Measurements from ENCODE around the gene EFNA5. TPM values are rescaled to one million over a fixed set of nuclear protein-coding genes. Genes with fewer than 3 reads are reported as not detected.

The EFNA5 gene
- total and polyA plus RNA-seq, 2 of the 8 experiments (the other 6 are each of a cell fraction or from before 2014, with no cell fraction given) = 9.6 to 21.8 TPM

- H3K4me3 ChIP-seq (ENCODE audit: extremely low read depth in 1 of 4, insufficient read depth in 2 of 4, low read depth in 3 of 4, low read length in 4 of 4) = peak overlapping the region in 1 of 4 experiments; percentile 14; a peak in 1 of 8 replicates
- no peak overlapping the region for H3K56ac ChIP-seq (replicated peaks; ENCODE audit: insufficient read length, low read depth, low read length)
- H2AK5ac ChIP-seq (ENCODE audit: low read depth, low read length) = no peak overlapping the region
- DNase-seq (ENCODE audit: low read depth in 1 of 2, low spot score in 2 of 2) (no peak), FAIRE-seq (peak; percentile 45)
- H3K27me3 ChIP-seq (replicated peaks in 1 of 4; ENCODE audit: control insufficient read depth in 3 of 4, extremely low read depth in 1 of 4, insufficient read depth in 3 of 4, low read length in 3 of 4) = no peaks in the 10 kb centered on the region
- no peak overlapping the region for H4K8ac ChIP-seq (ENCODE audit: extremely low read depth, insufficient read depth, low read length)
- peak overlapping the region; percentile 32; the same call in 1 of the 2 replicates for H2BK12ac ChIP-seq (ENCODE audit: low read depth, low read length)
- no peaks in the 10 kb centered on the region for H3K79me1 ChIP-seq (ENCODE audit: low read depth, low read length)
- no peak overlapping the region for H4K91ac ChIP-seq (replicated peaks; ENCODE audit: insufficient read length, low read length)
- no peak overlapping the region for H2BK15ac ChIP-seq (ENCODE audit: low read length)
- CTCF ChIA-PET (ENCODE audit: partially characterized antibody) = interaction anchor here (0.6 to 2.3 kb wide), 5 partner anchors 13 to 988 kb away, joined by 3 to 11 read pairs (median 3); no protein-coding TSS in a partner anchor
- H3K27ac ChIP-seq (ENCODE audit: low read depth, low read length) = no peak overlapping the region
- no peak overlapping the region for H2BK5ac ChIP-seq (ENCODE audit: low read depth, low read length)
- H3K4me1 ChIP-seq (replicated peaks in 1 of 4; ENCODE audit: control insufficient read depth in 3 of 4, insufficient read depth in 4 of 4, low read length in 3 of 4) = peaks cover 0 to 12% (median 8%) of the 10 kb centered on the region in 4 experiments; a peak in 5 of 7 replicates
- H3K4me2 ChIP-seq (ENCODE audit: insufficient read depth in 1 of 2, low read depth in 2 of 2, low read length in 2 of 2) = peak overlapping the region; percentile 22 to 28; a peak in 3 of 4 replicates
- no peak overlapping the region for H3K18ac ChIP-seq (ENCODE audit: extremely low read depth, low read length)
- no peak overlapping the region for H3K4ac ChIP-seq (replicated peaks; ENCODE audit: insufficient read length, low read depth, low read length)
- H2AFZ ChIP-seq (ENCODE audit: low read length) = no peak overlapping the region
- POLR2A ChIA-PET (ENCODE audit: partially characterized antibody) = interaction anchor here (0.7 to 1.2 kb wide), 2 partner anchors 111 to 143 kb away, joined by 3 read pairs; no protein-coding TSS in a partner anchor
- H3K23me2 ChIP-seq (ENCODE audit: low read depth, low read length) = no peaks in the 10 kb centered on the region
- no peak overlapping the region for H3K14ac ChIP-seq (ENCODE audit: insufficient read length)
- H3K9me3 ChIP-seq (ENCODE audit: insufficient read depth in 2 of 2, low read depth in 1 of 2, low read length in 1 of 2) = no peaks in the 10 kb centered on the region
- peaks cover 0 to 5% of the 10 kb centered on the region in 2 experiments; a peak in 1 of 4 replicates for H3K79me2 ChIP-seq (ENCODE audit: control insufficient read depth in 1 of 2, insufficient read depth in 2 of 2, low read length in 2 of 2)
- WGBS, 2 experiments (ENCODE audit: extremely low coverage in 1 of 2, insufficient coverage in 1 of 2, insufficient read length in 1 of 2, insufficient replicate concordance in 2 of 2, low coverage in 1 of 2, low lambda C conversion rate in 2 of 2, missing lambda C conversion rate in 1 of 2) = 57% methylated on average over 7 of the region's 7 CpGs; no CpG with 5 or more reads in 1 of the 2 experiments
- H2BK20ac ChIP-seq (ENCODE audit: low read length) = peak overlapping the region; percentile 96
- no peak overlapping the region for H4K5ac ChIP-seq (ENCODE audit: insufficient read length, low read depth, low read length)
- no peaks in the 10 kb centered on the region for H3K36me3 ChIP-seq (ENCODE audit: control insufficient read depth in 2 of 4, insufficient read depth in 4 of 4, low read length in 3 of 4)
- peaks cover 0 to 2% of the 10 kb centered on the region in 2 experiments for H4K20me1 ChIP-seq (replicated peaks in 1 of 2; ENCODE audit: control insufficient read depth in 1 of 2, insufficient read depth in 2 of 2, low read length in 2 of 2)
- H3K9ac ChIP-seq (replicated peaks in 1 of 4; ENCODE audit: extremely low read depth in 1 of 4, low read depth in 3 of 4, low read length in 3 of 4) = no peak overlapping the region
- H3K23ac ChIP-seq (ENCODE audit: insufficient read length) = no peak overlapping the region
- no peak overlapping the region for H2BK120ac ChIP-seq (replicated peaks; ENCODE audit: low read depth, low read length)
- TF ChIP-seq ATF3 (IDR thresholded peaks at IDR 0.05; ENCODE audit: insufficient read depth, low read depth, low read length) (no peak), POLR2AphosphoS5 (IDR thresholded peaks at IDR 0.05; ENCODE audit: low read depth, low read length) (no peak), NRF1 (IDR thresholded peaks at IDR 0.05; ENCODE audit: low read depth, low read length) (no peak), ATF2 (IDR thresholded peaks at IDR 0.05; ENCODE audit: low read length) (no peak), MAX (IDR thresholded peaks at IDR 0.05) (no peak), CBX8 (IDR thresholded peaks at IDR 0.05; ENCODE audit: borderline replicate concordance, low read depth, low read length) (no peak), ZNF274 (IDR thresholded peaks at IDR 0.05; ENCODE audit: borderline replicate concordance, extremely low read depth, low read length) (no peak), MAFK (IDR thresholded peaks at IDR 0.05; ENCODE audit: low read depth, low read length) (no peak), CBX5 (IDR thresholded peaks at IDR 0.05; ENCODE audit: low read depth, low read length) (no peak), CEBPB (IDR thresholded peaks at IDR 0.05; ENCODE audit: low read depth, low read length) (no peak)
Observed at GRCh38 chr5:107589520-107590193, 81.1 kb downstream of the EFNA5 start.

Measured in H1 (cell line).